ENCODE data around the gene HSD11B1. TPM values are rescaled to one million over a fixed set of nuclear protein-coding genes. Genes with fewer than 3 reads are reported as not detected.

The HSD11B1 gene
- total and polyA plus RNA-seq, 4 donors, result 0.09 to 488 (median 304) TPM

- TF ChIP-seq REST (IDR thresholded peaks at IDR 0.05) (no peak), HNF4G (IDR thresholded peaks at IDR 0.05) (no peak), HNF4A (conservative IDR thresholded peaks at IDR 0.05) (no peak)
These were observed 43.6 kb upstream of the HSD11B1 start (continued) for GRCh38 chr1:209661071-209661470.

GRCh38 chr1:209662879-209663327 lies 41.7 kb upstream of the HSD11B1 start:
- Histone ChIP-seq H3K9ac (ENCODE audit: low read depth in 1 of 2, low read length in 2 of 2) (no peak overlapping the region), H3K9me3 (ENCODE audit: control insufficient read depth in 4 of 4, low read length in 3 of 4) (no peaks in the 10 kb centered on the region), H3K36me3 (ENCODE audit: control insufficient read depth in 4 of 4, insufficient read depth in 3 of 4, low read depth in 1 of 4, low read length in 3 of 4) (no peaks in the 10 kb centered on the region), H3K4me3 (ENCODE audit: low read depth in 1 of 3, low read length in 3 of 3) (no peak overlapping the region), H3K27ac (ENCODE audit: low read depth in 1 of 2, low read length in 2 of 2) (peak overlapping the region; percentile 50 to 74), H3K4me1 (ENCODE audit: control insufficient read depth in 4 of 4, insufficient read depth in 4 of 4, low read length in 3 of 4) (peaks cover 19 to 61% (median 51%) of the 10 kb centered on the region in 4 donors), H3K27me3 (ENCODE audit: control insufficient read depth in 4 of 4, insufficient read depth in 4 of 4, low read length in 3 of 4) (no peaks in the 10 kb centered on the region)
- no peak for DNase-seq (ENCODE audit: low spot score)
- TF ChIP-seq FOXA2 (IDR thresholded peaks at IDR 0.05), result peak; percentile 63
- TF ChIP-seq YY1 (IDR thresholded peaks at IDR 0.05), result peak; percentile 90
- peak; percentile 85 for TF ChIP-seq ATF3 (IDR thresholded peaks at IDR 0.05)
- TF ChIP-seq RXRA (IDR thresholded peaks at IDR 0.05), result peak; percentile 97 to 99
- peak; percentile 6 for TF ChIP-seq TAF1 (conservative IDR thresholded peaks at IDR 0.05)
- peak; percentile 100 for TF ChIP-seq HNF4A (conservative IDR thresholded peaks at IDR 0.05)
- peak; percentile 100 for TF ChIP-seq SP1 (IDR thresholded peaks at IDR 0.05)
- peak; percentile 97 for TF ChIP-seq MAX (IDR thresholded peaks at IDR 0.05)
- peak; percentile 86 for TF ChIP-seq REST (IDR thresholded peaks at IDR 0.05)
- TF ChIP-seq FOXA1 (IDR thresholded peaks at IDR 0.05), result peak; percentile 72
- TF ChIP-seq ZBTB33 (IDR thresholded peaks at IDR 0.05), result peak; percentile 90
- peak in 1 of 2 donors; percentile 65 for TF ChIP-seq GABPA (IDR thresholded peaks at IDR 0.05 in 1 of 2, conservative IDR thresholded peaks at IDR 0.05 in 1 of 2)
- peak; percentile 40 to 48 for TF ChIP-seq RAD21 (IDR thresholded peaks at IDR 0.05)
- no peak for TF ChIP-seq CTCF (IDR thresholded peaks at IDR 0.05; ENCODE audit: low read depth, low read length, missing input control)
- peak in 1 of 2 donors; percentile 61 for TF ChIP-seq EGR1 (IDR thresholded peaks at IDR 0.05; ENCODE audit: low read depth in 2 of 2)
- peak; percentile 100 for TF ChIP-seq HNF4G (IDR thresholded peaks at IDR 0.05)
- peak; percentile 96 for TF ChIP-seq NR2F2 (IDR thresholded peaks at IDR 0.05)
- TF ChIP-seq JUND (IDR thresholded peaks at IDR 0.05), result peak; percentile 78 to 95
- 27% methylated on average over 3 of the region's 3 CpGs for WGBS

Data from liver (tissue), 9 donors.